Islet precursor cell (in vitro differentiated cells): ENCODE data around the gene WDR1.

Experiments
- DNase-seq: peaks from one replicate; pipeline ENCODE4 v3.0.0-alpha.2; 2018

The WDR1 gene

DNA sequence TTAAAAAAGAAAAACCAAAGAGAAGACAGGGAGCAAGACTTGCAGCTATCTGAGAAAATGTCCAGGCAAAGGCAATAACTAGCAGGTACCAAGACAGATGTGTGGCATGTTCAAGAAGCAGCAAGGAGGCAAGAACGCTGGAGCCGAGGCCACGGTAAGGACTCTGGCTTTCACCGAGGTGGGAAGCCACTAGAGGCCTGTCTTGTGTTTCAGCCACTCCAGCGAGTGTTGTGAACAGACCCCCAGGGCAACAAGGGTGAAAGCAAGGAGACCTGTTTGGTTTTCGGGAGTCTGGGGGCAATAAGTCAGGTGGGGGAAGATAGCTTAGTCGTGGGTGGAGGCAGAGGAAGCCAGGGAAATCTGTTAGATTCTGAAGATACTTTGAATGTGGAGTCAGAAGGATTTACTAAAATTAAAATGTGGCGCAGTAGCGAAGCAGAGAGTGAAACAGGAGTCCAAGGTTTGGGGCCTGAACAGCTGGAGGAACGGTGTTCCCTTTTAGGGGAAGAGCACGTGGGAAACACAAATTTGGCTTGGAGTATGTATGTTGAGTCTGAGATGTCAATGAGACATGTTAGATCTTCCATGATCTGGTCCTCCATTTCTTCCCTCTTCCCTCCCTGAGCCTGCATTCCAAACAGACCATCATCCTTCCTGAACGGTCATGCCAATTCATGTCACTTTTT, 3.1 kb downstream of the WDR1 start:
- DNase-seq, result no peak

DNA sequence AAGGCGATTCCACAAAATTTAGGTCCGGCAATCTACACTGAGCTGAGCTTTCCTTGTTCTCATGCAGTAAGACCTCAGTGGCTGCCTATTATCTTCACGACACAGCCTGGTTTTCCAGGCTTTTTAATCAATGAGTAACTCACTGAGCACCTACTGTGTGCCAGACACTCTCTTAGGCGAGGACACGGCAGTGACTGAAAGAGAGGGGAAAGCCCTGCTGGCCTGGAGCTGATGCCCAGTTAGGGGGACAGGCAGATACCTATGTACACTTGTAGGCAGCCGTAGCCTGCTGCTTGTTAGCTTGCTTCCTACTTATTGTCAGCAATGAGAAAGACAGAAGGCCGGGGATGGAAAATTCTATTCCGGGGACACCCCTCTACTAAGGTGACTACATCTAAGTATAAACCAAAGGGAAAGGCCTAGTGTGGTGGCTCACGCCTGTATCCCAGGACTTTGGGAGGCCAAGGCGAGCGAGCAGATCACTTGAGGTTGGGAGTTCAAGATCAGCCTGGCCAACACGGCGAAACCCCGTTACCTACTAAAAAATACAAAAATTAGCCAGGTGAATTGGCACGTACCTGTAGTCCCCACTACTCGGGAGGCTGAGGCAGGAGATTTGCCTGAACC, 3.8 kb downstream of the WDR1 start:
- no peak for DNase-seq

DNA sequence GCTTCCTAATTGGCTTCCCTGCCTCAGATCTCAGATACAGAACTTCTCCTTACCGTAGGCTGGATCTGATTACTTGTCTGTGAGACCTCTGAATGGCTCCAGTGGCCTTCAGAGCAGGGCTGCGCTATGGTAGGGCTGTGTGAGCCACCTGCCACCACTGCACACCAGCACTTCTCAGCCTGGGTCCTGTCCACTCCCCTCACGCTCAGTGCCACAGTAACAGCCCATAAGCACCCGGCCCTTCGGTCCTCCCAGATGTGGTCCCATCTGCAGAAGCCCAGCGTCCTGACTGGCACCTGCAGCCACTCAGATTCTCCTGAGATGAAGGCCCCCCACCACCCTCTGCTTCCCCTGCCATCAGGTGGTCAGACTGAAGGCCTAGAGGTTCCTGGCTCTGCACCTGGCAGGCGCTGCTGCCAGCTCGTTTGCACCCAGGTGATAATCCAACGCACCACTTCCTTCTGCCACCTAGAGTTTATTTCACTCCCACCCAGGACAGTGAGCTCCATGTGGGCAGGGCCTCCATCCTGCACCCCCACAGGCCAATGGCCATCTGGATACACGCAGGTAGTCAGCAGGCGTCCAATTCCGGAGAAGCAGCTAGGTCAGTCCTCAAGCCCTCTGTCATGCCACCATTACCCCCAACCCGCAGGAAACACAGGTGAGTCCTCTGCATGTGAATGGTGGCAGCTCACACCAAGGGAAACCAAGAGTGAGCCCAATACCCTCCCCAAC, 5.4 kb downstream of the WDR1 start:
- DNase-seq, result no peak

DNA sequence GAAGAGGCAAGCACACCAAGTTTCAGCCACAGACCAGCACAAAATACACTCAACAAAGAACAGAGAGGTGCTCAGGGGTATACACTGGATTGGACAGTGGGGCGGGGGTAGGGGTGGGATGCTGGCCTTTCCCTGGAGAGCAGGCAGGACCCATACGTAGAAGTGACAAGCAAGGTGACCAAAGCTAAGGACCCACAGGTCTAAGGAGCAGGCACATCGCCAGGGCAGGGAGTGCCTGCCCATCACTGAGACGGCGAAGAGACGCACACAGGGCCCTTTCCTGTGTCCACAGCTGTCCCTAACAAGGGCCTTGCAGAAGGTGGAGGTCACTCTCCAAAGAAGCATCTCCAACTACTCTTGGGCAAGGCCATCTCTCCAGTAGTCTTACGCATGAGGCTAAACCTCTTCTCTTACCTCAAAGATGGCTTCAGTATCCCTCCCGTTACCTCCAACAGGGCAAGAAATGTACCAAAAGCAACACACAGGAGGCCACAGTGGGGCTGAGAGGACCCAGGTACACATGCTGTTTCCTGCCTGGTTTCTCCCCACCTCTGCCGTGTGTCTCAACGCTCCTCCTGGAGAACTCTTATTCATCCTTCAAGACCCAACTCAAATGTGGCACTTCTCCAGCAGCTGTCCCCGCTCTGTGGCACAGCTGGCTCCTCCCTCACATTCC, 6.5 kb downstream of the WDR1 start:
- DNase-seq, result no peak

DNA sequence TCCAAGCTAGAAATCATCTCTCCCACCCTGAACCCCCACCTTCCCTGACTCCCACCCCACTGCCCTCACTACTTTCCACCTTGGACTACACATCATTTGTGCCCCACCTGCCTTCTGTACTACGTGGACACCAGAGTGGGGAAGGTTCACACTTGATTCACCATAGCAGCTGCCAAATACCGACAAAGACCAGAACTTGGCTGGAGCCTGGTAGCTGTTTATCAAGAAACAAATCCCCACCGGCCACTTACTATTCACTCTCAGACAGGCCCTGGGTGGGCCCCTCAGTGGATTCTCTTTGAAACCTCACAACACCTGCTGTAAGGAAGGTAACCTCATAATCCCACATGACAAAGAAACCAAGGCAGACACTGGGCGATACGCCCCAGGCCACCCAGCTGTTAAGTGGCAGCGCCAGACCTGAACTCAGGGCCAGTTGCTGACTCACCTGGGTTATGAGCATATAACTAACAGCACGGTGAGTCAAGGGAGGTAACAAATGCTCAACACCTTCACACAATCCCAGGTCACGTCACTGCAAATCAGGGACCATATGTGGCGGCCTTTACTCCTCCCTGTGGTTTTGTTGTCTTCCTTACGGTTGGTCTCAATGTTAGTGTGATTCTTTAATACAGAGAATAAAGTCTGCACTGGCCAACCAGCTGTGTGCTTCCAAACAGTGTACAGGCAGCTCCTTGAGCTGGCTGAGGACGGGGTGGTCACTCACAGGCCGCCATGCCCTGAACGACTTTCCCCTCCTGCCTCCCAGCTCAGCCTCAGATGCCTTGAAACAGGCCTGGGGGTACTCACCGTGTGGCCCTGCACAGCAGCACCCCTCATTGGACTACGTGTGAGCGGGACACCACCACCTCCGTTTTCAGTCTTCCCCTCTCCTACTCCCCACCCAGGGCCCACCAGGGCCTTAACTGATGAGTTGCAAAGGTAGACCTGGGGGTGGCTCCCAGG, 7.5 kb downstream of the WDR1 start:
- DNase-seq, result no peak

DNA sequence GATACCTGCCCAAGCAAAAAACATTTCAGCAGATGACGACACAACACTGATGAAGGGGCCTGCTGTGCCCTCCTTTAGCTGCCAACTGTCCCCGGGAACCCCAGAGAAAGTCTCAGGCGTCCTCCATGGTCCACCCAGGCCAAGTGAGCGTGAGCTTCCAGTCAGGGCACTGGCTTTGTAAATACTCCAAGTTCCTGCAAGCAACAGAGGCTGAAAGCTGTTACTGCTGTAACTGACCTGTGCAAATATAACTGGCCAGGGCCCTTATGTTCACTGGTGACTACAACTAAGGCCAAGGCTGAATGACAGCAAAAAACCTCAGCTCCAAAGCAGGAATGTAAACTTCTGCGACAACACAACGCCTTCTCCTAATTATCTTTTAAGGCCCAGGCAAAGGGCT, 8.2 kb downstream of the WDR1 start:
- DNase-seq, result no peak

DNA sequence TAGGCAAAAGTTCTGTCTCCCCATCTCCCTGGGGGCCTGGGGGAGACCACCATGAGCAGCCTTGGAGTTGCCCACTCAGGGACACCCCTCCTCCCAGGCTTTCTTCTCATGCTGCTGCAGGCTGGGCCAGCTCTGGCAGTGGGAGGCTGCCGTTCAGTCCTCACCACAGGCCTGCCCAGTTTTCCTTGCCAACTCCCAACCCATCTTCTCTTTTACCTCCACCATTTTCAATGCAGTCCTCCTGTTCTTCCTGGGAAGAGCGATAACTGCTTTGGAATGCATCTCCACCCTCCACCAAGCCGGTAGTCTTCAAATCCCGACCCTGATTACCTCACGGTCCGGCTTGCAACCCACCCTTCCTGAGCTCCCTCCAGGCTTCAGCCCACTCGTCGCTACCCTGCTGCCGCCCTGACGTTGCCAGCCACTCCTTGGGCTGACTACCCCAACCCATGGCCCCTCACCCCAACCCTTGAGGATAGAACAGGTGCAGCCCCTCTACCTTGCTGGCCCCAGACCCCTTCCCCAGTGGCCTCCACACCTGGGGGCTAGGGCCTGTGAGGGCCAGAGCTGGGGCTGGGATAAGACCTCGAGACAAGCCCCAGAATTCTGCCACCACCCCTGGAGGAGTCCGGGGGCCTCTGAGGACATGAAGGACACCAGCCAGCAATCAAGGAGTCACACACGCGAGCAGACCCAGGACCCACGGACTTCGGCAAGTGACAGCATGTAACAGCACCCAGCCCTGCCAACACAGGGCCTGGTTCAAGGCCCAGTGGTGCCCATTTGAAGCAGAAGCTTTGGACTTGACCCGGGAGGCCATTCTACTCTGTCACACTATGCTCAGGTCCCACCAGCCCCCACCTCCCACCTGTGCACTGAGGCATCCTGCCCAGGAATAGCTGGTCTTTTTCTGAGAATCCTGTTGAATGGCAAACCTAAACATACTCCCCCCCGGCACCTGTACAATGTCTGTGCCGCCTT, 9.2 kb downstream of the WDR1 start:
- no peak for DNase-seq

DNA sequence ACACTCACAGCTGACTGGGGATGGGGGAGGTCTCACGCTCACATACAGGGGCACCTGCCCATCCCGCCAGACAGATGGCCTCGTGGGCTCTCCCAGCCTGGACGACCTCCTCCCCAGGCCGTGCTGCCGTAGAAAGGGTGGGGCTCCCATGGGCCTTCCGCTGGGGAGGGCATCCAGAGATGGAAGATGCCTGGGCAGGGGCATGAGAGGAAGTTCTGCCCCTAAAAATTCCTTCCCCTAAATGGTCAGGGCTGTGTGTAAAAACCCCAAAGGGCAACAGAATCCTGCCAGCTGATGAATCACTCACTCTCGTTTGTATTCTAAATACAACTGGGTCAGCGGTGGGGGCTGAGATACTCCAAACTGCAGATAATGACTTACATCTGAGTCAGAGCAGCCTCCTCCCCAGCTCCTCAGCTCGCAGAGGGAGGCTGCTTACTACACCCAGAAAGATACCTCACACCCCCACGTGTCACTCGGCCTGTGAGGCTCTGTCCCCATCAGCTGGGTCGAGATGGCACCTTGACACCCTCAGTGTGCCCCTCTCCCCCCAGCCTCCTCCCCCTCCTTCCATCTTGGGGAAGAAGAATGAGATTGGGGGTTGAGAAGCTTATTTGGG, 10.1 kb downstream of the WDR1 start:
- DNase-seq, result peak; percentile 84

DNA sequence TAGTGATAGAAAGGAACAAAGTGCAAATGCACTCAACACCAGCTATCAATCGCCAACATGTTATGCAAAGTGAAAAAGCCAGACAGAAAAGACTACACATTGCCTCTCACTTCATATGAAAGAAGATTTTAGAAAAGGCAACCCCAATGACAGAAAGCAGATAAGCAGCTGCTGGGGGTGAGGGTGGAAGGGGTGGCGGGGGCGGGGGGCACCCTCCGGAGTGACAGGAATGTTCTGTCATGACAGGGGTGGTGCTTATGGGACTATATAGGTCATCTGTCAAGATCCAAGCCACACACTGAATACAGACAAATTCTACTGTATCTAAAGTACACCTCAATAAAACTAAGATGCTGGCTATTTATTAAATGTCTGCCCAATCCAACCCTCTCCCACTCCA, 10.7 kb downstream of the WDR1 start:
- no peak for DNase-seq

DNA sequence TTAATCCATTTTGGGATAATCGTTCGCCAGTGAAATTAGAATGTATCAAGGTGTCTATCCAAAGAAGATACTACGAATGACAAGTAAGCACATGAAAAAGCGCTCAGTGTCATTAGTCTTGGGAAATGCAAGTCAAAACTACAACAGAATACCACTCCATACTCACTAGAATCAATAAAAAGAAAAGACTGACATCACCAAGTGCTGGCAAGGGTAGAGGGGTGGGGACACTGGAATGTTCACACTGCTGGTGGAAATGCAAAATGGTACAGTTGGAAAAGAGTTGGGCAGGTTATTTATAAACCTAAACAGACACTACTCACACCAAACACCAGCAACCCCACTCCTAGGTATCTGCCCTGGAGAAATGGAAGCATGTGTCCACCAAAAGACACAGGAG, 11.2 kb downstream of the WDR1 start:
- DNase-seq, result no peak

DNA sequence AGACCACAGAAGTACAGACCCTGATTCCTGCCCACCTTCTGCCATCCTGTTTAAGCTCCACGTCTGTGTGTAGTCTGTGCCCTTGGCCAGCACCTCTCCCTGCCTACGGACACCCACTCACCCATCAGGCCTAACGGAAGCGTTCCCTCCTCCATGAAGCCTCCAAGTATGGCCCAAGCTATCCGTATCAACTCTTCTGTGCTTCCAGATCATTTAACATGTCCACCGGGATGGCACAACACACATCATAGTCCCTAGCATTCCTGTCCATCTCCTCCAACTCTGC, 11.7 kb downstream of the WDR1 start:
- DNase-seq, result no peak

DNA sequence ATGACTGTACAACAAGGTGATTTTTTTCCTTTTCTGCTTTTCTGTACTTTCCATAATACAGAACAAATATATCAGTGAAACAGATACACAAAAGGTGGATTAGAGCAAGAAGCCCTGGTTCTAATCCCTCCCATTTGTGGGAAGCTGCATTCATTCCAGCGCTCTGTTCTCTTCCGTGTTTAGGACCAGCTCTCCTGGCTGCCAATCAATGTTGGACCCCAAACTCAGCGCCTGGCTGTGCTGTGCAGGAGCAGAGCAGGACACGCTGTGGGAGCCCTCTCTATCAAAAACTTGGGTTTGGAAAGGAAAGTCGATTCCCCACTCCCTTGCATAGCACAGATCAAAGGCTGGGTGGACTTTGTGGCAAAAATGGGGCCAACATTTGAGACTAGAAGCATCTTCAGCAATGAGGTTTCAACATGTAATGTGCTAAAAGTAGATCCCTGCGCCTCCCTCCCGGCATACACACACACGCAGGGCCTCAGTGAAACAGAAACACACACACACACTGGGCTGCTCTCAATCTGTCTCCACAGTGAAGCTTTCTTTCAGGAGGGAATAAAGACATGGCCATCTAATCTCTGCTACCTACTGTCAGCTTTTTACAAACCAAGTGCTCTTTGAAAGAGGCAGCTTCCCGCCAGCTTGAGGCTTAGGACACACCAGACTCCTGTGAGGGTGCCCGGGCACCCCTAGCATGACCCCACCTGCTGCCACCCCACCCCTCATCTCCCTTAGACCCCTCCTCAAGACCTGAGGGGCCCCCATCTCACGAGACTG, 12.2 kb downstream of the WDR1 start:
- DNase-seq, result no peak

DNA sequence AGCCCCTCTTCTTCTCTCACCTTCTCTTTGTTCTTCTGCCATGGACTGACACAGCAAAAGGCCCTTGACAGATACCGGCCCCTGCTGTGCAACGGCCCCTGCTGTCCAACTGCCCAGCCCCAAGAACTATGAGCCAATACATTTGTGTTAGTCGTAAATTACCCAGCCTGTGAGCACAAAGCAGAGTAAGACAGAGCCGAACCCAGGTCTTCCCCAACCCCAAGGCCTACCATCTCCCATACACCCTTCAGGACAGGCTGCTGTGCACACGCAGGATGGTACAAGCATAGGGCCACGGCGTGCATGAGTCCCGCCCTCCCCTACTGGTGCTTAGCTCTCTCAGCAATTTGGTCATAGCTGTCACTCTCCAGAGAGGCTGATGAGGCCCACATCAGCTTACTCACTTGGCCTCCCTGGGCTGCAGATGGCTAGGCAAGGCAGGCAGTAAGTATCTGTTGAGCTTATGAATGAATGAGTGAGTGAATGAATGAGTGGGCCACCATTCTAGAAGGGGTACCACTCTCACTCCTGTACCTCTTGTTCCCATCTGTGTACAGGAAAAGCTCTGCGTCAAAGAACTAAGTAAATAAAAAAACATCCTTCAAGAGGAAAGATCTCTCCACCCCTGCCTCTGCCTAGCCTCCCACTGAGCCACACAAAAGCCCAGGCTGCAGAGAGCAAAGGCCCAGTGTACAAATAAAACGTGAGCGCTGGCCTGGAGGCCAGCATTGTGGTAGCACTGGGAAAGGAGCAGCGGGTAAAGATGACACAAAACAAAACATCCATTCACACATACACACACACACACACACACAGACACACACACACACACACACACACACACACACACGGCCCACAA, 13.9 kb downstream of the WDR1 start:
- no peak for DNase-seq

DNA sequence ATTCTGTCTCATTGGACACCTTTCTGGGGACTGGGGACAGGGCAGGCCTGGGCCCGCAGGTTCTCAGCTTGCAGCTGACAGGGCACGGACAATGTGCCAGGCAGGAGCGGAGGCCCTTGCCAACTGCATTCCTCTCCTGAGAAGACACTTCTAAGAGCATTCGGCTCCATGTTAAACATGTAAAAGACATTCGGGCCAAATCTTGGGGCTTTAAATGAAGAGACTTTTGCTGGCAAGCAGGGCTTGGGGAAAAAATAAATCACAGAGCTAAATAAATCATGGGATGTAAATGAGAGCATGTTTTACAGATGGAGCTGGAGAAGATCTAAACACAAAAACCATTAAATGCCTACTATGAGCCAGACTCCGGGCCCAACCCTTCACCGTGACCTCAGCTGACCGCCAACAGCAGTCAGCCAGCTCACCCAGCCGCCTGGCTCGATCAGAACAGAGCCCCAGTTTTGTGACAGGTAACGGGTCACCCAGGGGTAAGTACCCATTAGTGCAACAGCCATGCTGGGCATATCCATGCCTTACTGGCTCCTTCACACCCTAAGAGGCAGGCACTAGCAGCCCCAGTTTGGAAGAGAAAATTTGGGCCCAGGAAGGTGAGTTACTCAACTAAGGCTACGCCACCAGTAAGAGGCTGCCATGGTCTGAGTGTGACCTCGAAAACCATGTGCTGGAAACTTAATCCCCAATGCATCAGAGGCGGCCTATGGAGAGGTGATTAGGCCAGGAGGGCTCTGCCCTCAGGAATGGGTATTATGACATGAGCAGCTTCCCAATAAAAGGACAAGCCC, 14.7 kb downstream of the WDR1 start:
- no peak for DNase-seq

DNA sequence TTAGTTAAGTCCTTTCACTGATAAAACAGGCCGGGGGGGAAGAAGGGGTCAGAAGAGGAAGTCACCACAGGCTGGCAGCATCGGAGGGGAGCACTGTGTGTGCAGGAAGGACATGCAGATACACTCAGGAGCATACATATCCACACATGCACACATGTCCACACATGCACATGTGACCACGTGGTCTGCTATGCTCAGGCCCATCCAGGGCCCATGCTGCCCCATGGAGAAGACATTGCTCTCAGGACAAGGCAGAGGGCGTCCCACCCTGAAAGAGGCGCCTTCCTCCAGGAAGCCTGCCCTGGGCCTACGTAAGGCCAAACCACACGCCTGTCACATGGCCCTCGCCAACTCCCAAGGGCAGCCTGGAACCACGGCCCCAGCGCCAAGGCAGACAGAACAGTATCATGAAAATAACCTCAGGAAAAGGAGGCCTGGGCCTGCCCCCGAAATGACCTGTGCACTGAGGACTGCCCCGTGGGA, 15.8 kb downstream of the WDR1 start:
- DNase-seq, result no peak

DNA sequence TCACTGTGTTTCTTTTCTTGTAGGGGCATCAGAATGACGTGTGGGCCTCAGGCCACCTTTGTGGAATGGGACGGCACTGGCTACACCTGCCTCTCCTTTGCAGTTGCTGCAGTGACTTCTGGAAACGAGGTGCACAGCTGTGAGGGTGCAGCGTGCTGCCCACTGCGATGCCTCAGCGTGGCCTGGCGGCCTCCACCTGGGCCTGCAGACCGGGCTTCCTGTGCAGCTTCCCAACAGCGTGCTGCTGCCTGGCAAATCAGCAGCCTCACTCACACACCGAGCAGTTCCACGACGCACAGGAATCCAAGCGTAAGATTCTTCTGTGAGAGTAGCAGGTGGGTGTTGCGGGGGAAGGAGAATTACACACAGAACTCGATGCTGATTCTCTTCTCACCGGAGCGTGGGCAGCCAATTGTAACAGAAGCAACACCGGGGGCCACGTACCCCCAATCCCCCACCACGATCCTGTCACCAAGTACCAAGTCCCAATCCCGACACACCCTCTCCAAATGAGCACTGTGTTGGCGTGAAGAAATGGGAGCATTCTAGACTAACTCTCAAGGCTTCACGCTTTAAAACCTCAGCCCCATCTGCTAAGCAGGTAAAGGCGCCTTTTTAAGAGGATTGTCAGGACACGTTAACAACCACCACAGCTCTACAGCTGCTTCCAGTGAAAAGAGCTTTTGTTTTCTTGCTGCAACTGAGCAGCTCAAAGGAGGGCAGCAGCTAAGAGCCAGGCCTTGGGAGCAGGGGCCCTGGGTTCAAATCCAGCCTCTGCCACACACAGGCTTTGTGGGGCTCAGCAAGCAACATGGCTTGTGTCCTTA, 16.9 kb downstream of the WDR1 start:
- no peak for DNase-seq

DNA sequence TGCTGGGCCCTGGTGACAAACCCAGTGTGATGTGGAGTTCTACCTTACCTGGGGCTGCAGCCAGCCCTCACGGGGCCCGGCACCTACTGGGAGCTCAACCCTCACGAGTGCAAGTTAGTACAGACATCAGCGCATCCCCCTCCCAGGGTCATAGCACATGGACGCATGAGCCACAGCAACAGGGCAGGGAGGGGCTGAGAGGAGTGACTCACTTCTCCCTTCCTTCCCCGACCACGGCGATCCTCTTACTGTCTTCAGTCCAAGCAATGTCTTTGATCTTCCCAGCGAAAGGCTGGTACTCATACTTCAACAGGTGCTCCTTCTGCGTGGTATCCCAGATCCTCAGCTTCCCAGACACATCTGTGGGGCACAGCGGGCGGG, 17.8 kb downstream of the WDR1 start:
- peak; percentile 72 for DNase-seq
